CD1c-positive myeloid dendritic cell (primary cell): ENCODE data around the gene PLA2G5.
A peak's percentile ranks its signal among the peaks of the same experiment; 100 is the strongest.

Experiments
- DNase-seq: peaks from one replicate; pipeline ENCODE4 v3.0.0-alpha.2; 2016; ENCODE audit errors: extremely low spot score

Gene PLA2G5

GRCh38 chr1:20090119-20090518 is 20.1 kb downstream of the PLA2G5 start:
- DNase-seq, result no peak

- DNase-seq, result no peak
These were observed 20.6 kb downstream of the PLA2G5 start for GRCh38 chr1:20090641-20091040.

- no peak for DNase-seq
These were observed 23.3 kb downstream of the PLA2G5 start for GRCh38 chr1:20093303-20093702.

- no peak for DNase-seq
These were observed 24.0 kb downstream of the PLA2G5 start for GRCh38 chr1:20093940-20094391.

GRCh38 chr1:20095564-20096434 is 25.8 kb downstream of the PLA2G5 start:
- no peak for DNase-seq

- DNase-seq, result no peak
These were observed 26.9 kb downstream of the PLA2G5 start for GRCh38 chr1:20096840-20097447.

- peak; percentile 13 for DNase-seq
These were observed 29.5 kb downstream of the PLA2G5 start for GRCh38 chr1:20099533-20099932.

- peak; percentile 54 for DNase-seq
These were observed 30.8 kb downstream of the PLA2G5 start for GRCh38 chr1:20100632-20101355.

GRCh38 chr1:20102875-20103274 is 32.9 kb downstream of the PLA2G5 start:
- DNase-seq, result no peak

GRCh38 chr1:20105856-20106255 is 35.9 kb downstream of the PLA2G5 start:
- DNase-seq, result no peak

GRCh38 chr1:20107351-20107750 is 37.4 kb downstream of the PLA2G5 start:
- no peak for DNase-seq

- no peak for DNase-seq
These were observed 37.8 kb downstream of the PLA2G5 start for GRCh38 chr1:20107796-20108195.

- DNase-seq, result no peak
These were observed 38.6 kb downstream of the PLA2G5 start for GRCh38 chr1:20108366-20109123.

GRCh38 chr1:20109223-20109856 is 39.3 kb downstream of the PLA2G5 start:
- no peak for DNase-seq

- DNase-seq, result peak; percentile 5
These were observed 40.7 kb downstream of the PLA2G5 start for GRCh38 chr1:20110679-20111078.

- no peak for DNase-seq
These were observed 41.5 kb downstream of the PLA2G5 start for GRCh38 chr1:20111452-20111851.

GRCh38 chr1:20112279-20113000 is 42.4 kb downstream of the PLA2G5 start:
- DNase-seq, result no peak

- no peak for DNase-seq
These were observed 44.1 kb downstream of the PLA2G5 start for GRCh38 chr1:20114021-20114648.

GRCh38 chr1:20115479-20115878 is 45.5 kb downstream of the PLA2G5 start:
- DNase-seq, result no peak

GRCh38 chr1:20115916-20116315 is 45.9 kb downstream of the PLA2G5 start:
- DNase-seq, result no peak
